ENCODE results near the gene TAF10. TPM values are rescaled to one million over a fixed set of nuclear protein-coding genes. Genes with fewer than 3 reads are reported as not detected.
A peak's percentile ranks its signal among the peaks of the same experiment; 100 is the strongest.

TAF10 gene
- total RNA-seq, 1 donor from 2014 or later: 154 TPM

DNA sequence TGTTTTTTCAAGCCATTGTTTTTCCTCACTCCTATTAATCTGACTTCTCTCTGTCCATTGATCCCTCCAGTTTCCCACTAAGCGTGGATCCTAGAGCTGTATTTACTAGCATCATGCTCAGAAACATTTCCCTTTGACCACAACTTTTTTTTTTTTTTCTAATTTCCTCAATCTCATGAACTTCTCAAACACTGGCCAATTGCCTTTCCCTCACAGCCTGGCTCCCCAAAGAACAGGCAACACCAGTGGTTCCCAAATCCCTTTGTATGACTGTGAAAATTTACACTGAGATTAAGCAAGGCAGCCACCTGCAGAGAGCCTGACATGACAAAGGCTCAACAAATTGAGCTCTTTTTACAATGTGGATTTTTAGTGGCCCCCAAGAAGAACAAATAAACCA lies 8.6 kb upstream of the TAF10 start:
- CTCF ChIA-PET: interaction anchor here (0.7 to 1.4 kb wide), 3 partner anchors 47 to 99 kb away, joined by 3 to 6 read pairs (median 6); partner anchors contain the start of gene MRPL17
- Mint-ChIP-seq H3K4me3 (no peak overlapping the region), H3K4me1 (peaks cover 7% of the 10 kb centered on the region), H3K27me3 (no peaks in the 10 kb centered on the region), H3K36me3 (ENCODE audit: low read depth) (peaks cover 8% of the 10 kb centered on the region), H3K9me3 (no peaks in the 10 kb centered on the region), H3K27ac (no peak overlapping the region)
- intact Hi-C loops (cut with micrococcal nuclease): no loop called here
- DNase-seq: no peak
- POLR2A ChIA-PET: interaction anchor here (1.0 to 1.9 kb wide), 5 partner anchors 8 to 62 kb away, joined by 3 to 11 read pairs (median 4); partner anchors contain the start of genes MRPL17 and TAF10
- TF ChIP-seq, protein P1, sequence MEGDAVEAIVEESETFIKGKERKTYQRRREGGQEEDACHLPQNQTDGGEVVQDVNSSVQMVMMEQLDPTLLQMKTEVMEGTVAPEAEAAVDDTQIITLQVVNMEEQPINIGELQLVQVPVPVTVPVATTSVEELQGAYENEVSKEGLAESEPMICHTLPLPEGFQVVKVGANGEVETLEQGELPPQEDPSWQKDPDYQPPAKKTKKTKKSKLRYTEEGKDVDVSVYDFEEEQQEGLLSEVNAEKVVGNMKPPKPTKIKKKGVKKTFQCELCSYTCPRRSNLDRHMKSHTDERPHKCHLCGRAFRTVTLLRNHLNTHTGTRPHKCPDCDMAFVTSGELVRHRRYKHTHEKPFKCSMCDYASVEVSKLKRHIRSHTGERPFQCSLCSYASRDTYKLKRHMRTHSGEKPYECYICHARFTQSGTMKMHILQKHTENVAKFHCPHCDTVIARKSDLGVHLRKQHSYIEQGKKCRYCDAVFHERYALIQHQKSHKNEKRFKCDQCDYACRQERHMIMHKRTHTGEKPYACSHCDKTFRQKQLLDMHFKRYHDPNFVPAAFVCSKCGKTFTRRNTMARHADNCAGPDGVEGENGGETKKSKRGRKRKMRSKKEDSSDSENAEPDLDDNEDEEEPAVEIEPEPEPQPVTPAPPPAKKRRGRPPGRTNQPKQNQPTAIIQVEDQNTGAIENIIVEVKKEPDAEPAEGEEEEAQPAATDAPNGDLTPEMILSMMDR (IDR thresholded peaks at IDR 0.05): no peak
- no peak for ATAC-seq (ENCODE audit: low read depth)

DNA sequence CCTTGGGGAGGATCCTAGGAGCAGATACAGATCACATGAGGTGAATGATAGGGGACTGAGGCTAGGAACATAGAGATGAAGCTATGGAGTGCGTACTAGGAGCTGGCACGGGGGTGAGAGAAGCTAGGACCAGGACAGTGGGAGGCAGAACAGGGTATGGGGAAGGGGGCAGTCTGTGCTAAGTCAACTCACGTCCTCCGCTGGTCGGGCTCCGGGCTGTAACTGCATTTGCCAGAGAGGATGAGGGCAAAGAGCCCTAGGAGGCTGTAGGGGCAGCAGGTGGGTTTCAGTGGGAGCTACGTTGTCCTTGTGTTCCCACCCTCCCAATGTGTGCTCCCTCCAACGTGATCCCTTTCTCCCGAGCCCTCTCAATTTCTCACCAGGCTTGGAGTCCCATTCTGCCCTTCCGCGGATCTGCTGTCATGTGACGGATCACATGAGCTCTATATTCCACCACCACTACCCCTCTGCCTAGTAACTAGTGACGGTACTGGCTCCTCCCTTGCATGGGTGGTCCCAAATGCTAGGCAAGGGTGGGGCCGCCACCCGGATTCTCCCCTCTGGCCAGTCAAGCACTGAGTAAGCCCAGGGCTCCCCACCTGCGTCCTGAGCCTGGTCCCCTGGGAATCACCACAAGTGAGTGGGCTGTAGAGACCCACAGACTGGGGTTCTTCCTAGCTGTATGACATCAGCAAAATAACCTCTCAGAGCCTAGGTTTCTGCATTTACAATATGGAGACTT lies 7.2 kb upstream of the TAF10 start, which contains the start of gene TPP1:
TSS of gene TPP1 (minus strand) at position 419 of the 742 bp plus-strand sequence. CDS start at position 397, 22 bp downstream.
- no peak within 1 kb of the TSS for H3K4me3 Mint-ChIP-seq
- POLR2A ChIA-PET: interaction anchor here (0.5 to 3.5 kb wide), 20 partner anchors 8 to 928 kb away, joined by 3 to 69 read pairs (median 7); partner anchors contain the start of genes ARFIP2, DCHS1, ILK and MRPL17
- peaks cover 7% of the 10 kb centered on the region for H3K4me1 Mint-ChIP-seq
- peaks cover 8% of the 10 kb centered on the region for H3K36me3 Mint-ChIP-seq (ENCODE audit: low read depth)
- intact Hi-C loops (cut with micrococcal nuclease): loop anchor here (1.0 to 2.0 kb wide), 5 partner anchors 16 to 228 kb away; partner anchors contain the start of genes ARFIP2, ILK, MRPL17 and RRP8
- H3K27ac Mint-ChIP-seq: no peak within 1 kb of the TSS
- TF ChIP-seq, protein P1 (IDR thresholded peaks at IDR 0.05): no peak
- no peaks in the 10 kb centered on the region for H3K27me3 Mint-ChIP-seq
- peak; percentile 89 for ATAC-seq (ENCODE audit: low read depth)
- no peaks in the 10 kb centered on the region for H3K9me3 Mint-ChIP-seq
- CTCF ChIA-PET: interaction anchor here (1.0 to 3.0 kb wide), 11 partner anchors 8 to 919 kb away, joined by 3 to 26 read pairs (median 5); partner anchors contain the start of genes ILK and MRPL17
- DNase-seq: peak; percentile 87

DNA sequence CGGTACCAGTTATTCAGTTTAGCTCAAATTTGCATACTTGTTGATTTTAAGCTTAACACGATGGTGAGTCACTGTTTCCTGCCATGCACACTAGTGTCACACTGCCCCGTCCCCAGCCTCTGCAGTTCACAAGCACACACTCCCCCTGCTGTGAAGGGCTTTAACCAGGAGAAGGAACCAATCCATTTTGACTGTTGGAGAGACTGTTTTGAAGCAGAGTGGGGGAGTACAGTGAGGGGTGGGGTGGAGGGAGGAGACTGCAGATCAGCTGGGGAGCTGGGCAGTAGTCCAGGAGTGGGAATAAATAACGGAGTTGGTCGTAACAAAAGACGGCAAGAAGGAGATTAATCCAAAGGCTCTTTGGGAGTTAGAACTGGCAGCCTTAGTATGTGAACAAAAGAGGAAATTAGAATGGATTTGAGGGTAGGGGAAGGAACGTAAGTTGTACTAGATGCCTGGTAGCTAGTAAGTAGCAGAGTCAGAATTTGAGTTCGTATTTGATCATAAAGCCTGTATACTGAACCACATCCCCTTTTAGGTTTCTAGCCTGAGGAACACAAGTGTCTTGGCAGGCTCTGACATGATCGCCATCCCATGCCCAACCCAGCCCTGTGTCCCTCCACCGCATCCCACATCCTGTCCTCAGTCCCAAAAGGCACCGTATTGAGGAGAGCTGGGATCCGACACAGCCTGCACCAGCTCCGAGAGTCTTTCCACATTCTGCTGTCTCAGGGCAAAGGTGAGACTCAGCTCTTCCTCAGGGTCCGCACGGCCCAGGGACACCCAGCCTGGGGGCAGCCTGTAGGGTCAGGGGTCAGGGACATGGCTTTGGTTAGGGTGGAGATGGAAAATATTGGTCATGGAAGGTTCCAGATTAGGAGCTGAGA lies 6.3 kb upstream of the TAF10 start:
- ATAC-seq (ENCODE audit: low read depth) (peak; percentile 49), DNase-seq (peak; percentile 46)
- Mint-ChIP-seq H3K9me3 (no peaks in the 10 kb centered on the region), H3K4me1 (peaks cover 7% of the 10 kb centered on the region), H3K36me3 (ENCODE audit: low read depth) (peaks cover 8% of the 10 kb centered on the region), H3K27ac (no peak overlapping the region), H3K27me3 (no peaks in the 10 kb centered on the region), H3K4me3 (no peak overlapping the region)
- ChIA-PET CTCF (interaction anchor here (0.6 to 3.0 kb wide), 12 partner anchors 9 to 918 kb away, joined by 3 to 26 read pairs (median 5); partner anchors contain the start of genes ILK and MRPL17), POLR2A (interaction anchor here (0.6 to 3.5 kb wide), 21 partner anchors 9 to 927 kb away, joined by 3 to 69 read pairs (median 6); partner anchors contain the start of genes ARFIP2, DCHS1, ILK and MRPL17)
- TF ChIP-seq, protein P1 (IDR thresholded peaks at IDR 0.05): no peak
- intact Hi-C loops (cut with micrococcal nuclease): loop anchor here (1.0 to 2.0 kb wide), 6 partner anchors 15 to 228 kb away; partner anchors contain the start of genes ARFIP2, ILK, MRPL17 and RRP8

DNA sequence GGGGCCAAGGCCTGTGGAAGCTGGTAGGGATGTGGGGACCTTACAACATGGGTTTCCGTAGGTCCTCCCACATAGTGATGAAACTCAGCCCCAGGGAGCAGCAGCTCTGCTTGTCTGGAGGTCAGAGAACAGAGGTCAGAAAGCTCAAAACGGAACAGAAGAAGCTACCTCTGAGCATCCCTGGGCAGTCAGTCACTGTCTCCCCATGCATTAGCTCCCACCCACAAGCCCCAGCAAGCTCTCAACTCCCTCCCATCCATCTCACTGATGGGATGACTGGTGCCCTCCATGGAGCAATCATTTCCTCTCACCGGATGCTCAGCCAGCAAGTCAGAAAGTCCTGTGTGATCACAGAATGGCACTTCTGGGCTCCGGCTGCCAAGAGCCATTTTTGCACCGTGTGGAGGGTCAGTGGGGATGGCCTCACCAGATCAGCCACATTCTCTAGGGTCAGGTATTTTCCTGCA lies 5.3 kb upstream of the TAF10 start:
- TF ChIP-seq, protein P1 (IDR thresholded peaks at IDR 0.05): no peak
- H3K27ac Mint-ChIP-seq: no peak overlapping the region
- intact Hi-C loops (cut with micrococcal nuclease): no loop called here
- peaks cover 8% of the 10 kb centered on the region for H3K36me3 Mint-ChIP-seq (ENCODE audit: low read depth)
- DNase-seq (peak; percentile 12), ATAC-seq (ENCODE audit: low read depth) (no peak)
- CTCF ChIA-PET: interaction anchor here (0.6 to 3.0 kb wide), 7 partner anchors 13 to 138 kb away, joined by 3 to 26 read pairs (median 9); partner anchors contain the start of genes ILK and MRPL17
- POLR2A ChIA-PET: interaction anchor here (1.3 to 3.5 kb wide), 13 partner anchors 10 to 926 kb away, joined by 3 to 69 read pairs (median 14); partner anchors contain the start of genes ARFIP2, ILK, MRPL17 and RRP8
- H3K4me1 Mint-ChIP-seq: peaks cover 7% of the 10 kb centered on the region
- no peak overlapping the region for H3K4me3 Mint-ChIP-seq
- H3K27me3 Mint-ChIP-seq: no peaks in the 10 kb centered on the region
- H3K9me3 Mint-ChIP-seq: no peaks in the 10 kb centered on the region

All from activated B cell treated with CpG ODN at 0.5 μM for 24 hours (primary cell).